ENCODE results near the gene XYLT1.

DNA sequence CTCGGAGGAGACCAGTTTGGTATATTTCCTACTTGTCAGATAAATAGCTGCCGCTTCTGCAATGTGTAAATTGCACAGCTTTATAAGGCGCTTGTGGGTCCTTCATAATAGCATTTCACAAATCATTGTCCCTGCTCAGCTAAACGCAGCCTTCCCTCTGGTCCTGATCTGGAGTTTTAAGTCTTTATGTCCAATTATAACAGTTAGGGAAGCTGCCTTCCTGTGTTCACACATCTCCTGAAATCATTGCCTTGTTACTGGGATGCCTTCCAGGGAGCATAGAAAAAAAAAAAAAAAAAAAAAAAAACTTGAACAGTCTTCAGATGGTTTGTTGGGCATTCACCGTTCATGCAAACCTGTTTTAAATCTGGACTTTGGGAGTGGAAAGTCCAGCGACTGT lies 342.0 kb downstream of the XYLT1 start:
- no peak for TF ChIP-seq POLR2A (IDR thresholded peaks at IDR 0.05)
- TF ChIP-seq, protein P1, sequence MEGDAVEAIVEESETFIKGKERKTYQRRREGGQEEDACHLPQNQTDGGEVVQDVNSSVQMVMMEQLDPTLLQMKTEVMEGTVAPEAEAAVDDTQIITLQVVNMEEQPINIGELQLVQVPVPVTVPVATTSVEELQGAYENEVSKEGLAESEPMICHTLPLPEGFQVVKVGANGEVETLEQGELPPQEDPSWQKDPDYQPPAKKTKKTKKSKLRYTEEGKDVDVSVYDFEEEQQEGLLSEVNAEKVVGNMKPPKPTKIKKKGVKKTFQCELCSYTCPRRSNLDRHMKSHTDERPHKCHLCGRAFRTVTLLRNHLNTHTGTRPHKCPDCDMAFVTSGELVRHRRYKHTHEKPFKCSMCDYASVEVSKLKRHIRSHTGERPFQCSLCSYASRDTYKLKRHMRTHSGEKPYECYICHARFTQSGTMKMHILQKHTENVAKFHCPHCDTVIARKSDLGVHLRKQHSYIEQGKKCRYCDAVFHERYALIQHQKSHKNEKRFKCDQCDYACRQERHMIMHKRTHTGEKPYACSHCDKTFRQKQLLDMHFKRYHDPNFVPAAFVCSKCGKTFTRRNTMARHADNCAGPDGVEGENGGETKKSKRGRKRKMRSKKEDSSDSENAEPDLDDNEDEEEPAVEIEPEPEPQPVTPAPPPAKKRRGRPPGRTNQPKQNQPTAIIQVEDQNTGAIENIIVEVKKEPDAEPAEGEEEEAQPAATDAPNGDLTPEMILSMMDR (IDR thresholded peaks at IDR 0.05) = no peak

Data from esophagus squamous epithelium (tissue), 4 donors.